ENCODE data around the gene PLCB2.

PLCB2 gene

DNA sequence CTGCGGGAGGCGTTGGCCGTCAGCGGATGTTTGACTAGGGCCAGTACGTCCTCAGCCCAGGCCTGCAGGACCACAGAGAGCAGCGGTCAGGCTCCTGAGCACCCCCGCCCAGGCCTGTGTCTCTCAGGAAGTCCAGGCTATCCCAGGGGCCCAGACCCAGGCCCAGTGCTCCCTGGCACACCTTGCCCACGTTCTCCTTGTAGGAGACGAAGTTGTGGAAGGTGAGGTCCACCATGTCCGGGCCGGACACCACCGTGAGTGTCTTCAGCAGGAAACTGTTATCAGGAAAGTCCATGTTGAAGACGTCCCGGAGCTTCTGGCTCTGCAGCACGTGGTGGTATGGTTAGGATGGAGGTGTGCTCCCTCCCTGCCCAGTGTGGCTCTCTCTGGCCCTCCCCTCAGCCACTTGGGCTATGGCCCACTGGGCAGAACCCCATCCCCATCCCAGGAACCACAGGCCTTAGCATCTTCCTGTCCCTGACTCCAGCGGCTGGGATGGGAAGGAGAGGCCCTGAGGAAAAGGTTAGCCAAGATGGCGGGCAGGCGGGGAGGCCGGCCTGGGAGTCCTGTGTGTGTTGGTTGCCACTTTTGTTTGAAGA lies 5.3 kb downstream of the PLCB2 start:
- DNase-seq (ENCODE audit: low read depth in 3 of 3), result no peak

DNA sequence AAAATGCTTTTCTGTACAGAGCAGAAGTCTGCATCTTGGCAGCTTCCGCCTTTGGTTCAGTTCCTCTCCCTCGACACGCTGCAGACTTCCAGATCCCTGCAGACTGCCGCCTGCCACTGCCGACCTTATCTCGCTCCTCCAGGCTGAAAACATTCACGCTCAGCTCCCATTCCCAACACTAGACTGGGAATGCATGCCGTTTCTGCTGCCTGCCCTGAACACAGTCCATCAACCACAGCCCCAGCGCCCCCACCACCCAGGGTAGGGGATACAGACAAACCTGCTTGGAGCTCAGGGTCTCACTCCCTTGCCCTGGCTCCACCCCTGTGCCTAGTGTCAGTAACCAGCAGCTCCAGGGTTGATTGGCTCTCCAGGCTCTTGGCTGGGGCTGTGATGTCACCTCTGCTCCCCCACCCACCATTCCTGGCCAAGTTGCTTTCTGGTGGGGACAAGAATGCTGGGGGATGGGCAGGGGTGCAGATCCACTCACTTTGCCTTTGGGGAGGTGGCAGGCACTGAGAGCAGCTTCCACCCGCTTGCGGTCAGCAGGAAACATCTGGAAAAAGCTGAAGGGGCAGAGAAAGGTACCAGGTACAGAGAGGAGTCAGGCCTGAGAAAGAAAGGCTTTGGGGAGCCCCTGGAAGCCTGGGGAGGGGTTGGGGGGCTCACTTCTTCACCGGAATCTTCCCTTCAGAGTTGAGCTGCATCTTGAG lies 6.1 kb downstream of the PLCB2 start:
- no peak for DNase-seq (ENCODE audit: low read depth in 3 of 3)

DNA sequence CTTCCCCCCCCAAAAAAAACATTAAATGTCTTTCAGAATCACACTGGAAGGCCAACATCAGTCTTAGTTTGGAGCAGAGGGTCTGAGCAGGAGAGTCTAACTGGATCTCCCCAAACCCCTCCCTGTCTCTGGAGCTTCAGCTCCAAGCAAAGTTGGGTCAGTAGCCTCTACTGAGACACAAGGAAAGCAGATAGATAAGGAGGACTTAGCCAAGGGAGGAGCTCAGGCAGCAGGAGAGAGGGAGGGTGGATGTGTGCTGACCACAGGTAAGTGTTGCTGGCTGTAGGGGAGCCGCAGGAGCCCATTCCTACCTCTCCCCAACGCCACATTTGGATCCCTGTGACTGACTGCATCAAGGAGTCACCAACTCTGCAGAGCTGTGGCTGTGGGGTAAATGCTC lies 7.0 kb downstream of the PLCB2 start:
- DNase-seq (ENCODE audit: low read depth in 3 of 3), result no peak

DNA sequence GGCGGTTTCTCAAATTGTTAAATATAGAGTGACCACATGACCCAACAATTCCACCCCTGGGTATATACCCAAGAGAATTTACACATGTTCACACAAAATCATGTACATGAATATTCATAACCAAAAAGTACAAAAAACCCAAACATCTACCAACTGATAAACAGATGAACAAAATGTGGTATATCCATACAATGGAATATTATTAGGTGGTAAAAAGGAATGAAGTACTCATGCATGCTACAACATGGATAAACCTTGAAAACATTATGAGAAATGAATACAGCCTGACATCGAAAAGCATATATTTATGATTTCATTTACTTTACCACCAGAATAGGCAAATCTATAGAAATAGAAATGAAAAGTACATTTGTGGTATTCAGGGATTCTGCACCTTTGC lies 7.4 kb downstream of the PLCB2 start:
- DNase-seq (ENCODE audit: low read depth in 3 of 3), result no peak

DNA sequence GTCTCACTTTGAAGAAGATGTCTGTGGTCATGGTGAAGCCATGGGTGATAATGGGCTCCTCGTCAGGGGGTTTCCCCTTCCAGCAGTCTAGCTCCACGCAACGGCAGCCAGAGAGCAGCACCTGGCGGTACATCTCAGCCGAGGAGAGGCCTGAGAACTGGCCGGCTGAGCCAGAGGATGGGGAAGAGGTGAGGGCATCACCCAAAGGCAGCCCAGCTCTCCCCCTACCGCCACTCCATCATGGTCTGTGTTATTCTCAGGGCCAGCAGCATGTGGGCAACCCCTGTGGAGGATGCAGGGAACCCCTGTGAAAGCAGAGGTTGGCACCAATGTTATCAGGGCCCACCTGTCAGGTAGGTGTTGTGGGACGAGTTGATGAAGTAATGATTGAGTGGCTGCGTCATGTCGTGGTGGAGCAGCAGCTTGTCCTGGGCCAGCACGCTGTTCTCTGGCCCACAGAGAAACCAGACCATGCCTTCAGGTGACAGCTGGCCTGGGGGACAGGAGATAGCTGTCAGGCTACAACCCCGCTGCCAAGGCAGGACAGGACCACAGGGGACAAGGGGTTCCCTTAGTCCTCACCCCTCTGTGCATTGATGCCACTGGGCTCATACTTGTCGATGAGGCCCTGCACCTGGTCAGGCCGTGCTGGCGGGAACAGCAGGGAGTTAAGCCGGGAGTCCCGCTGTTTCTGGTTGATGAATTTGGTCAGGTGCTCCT lies 9.4 kb downstream of the PLCB2 start:
- DNase-seq (ENCODE audit: low read depth in 3 of 3), result no peak

DNA sequence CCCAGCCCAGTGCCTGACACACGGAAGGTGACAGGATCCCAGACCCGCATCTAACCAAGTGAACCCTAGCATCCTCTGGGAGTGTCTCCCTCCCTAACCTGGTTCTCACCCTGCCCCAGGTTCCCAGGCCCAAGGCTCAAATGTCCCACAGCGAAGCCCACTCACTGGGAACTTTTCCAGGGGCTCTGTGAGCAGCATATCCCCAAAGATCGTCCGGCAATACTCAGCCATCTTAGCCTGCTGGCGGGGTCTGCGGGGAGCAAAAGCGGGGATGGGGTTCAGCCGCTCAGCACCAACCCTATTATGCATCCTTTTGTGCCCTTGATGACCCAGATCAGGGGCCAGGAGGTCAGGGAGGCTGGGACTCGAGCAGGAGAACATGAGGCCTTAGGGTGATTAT lies 10.4 kb downstream of the PLCB2 start:
- DNase-seq (ENCODE audit: low read depth in 3 of 3), result no peak

DNA sequence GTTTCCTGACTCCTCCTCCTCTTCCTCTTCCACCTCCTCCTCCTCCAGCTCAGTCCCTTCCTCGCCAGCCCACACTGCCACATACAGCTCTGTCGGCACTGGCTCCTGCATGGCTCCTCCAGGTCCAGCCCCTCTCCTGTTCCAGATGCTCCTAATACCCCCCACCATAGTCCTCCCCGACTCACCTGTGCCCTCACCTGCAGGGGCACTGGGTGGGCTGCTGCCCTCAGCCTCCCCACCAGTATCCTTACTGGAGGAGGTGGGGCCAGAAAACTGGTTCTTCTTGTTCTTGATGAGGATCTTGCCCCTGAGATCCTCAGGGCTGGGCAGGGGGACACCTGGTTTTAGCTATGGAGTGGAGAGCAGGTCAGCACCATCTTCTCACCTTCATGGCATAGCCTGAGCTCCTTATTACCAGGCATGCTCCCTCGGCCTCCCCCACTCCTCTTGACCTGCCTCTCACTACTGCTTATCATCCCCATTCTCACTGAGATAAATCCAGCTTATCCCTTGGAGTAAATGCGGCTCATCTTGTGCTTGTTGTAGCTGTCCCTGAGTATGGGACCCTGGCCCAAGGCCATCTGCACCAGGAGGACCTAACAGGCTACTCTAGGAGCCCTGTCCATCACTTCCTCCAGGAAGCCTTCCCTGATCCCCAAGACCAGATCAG lies 11.0 kb downstream of the PLCB2 start:
- DNase-seq (ENCODE audit: low read depth in 3 of 3), result no peak

DNA sequence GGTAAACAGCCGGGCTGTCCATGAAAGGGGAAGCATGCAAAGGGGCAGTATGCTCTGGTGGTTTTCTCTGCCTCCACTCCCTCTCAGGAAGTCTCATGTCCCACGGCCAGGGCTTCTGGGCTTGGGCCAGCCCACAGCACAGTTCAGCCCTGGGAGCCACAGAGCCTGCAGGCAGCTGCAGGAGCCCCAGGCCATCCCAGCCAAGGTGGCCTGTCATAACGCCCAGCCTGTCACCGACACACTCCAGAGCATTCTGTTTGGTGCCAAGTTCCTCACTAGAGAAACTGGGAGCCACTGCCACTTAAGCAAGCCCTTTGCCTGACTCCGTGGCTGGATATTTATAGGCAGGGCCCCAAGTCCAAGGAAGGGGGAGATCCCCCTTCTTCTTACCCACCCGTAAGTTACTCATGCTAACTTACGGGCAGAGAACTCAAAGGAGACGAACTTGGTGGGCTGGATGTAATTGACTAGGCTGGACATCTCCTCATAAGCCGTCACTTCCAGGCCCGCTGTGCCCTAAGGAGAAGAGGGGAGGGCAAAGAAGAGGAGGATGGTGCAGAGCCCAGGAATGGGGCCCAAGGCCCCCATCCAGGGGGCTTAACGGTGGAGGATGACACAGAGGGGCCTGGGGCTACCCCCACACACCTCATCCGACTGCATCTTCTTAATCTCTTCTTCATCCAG lies 11.7 kb downstream of the PLCB2 start:
- DNase-seq (ENCODE audit: low read depth in 3 of 3), result no peak

DNA sequence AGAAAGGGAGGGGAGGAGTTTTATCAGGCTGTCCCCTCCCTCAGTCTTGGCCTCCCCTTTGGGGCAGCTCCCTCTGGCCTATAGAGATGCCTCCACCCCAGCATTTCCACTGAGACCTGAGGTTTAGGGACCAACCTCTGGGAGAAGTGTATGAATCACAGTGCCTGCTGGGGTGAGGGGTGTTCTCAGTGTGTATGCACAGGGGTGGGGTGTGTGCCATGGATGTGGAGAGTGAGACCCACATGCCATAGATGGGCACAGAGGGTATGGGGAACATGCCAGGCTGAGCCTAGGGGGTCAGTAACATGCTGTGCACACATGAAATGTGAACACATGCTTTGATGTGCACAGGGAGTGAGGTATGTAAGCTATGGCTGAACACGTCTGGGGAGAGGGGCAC lies 12.4 kb downstream of the PLCB2 start:
- DNase-seq (ENCODE audit: low read depth in 3 of 3), result no peak

DNA sequence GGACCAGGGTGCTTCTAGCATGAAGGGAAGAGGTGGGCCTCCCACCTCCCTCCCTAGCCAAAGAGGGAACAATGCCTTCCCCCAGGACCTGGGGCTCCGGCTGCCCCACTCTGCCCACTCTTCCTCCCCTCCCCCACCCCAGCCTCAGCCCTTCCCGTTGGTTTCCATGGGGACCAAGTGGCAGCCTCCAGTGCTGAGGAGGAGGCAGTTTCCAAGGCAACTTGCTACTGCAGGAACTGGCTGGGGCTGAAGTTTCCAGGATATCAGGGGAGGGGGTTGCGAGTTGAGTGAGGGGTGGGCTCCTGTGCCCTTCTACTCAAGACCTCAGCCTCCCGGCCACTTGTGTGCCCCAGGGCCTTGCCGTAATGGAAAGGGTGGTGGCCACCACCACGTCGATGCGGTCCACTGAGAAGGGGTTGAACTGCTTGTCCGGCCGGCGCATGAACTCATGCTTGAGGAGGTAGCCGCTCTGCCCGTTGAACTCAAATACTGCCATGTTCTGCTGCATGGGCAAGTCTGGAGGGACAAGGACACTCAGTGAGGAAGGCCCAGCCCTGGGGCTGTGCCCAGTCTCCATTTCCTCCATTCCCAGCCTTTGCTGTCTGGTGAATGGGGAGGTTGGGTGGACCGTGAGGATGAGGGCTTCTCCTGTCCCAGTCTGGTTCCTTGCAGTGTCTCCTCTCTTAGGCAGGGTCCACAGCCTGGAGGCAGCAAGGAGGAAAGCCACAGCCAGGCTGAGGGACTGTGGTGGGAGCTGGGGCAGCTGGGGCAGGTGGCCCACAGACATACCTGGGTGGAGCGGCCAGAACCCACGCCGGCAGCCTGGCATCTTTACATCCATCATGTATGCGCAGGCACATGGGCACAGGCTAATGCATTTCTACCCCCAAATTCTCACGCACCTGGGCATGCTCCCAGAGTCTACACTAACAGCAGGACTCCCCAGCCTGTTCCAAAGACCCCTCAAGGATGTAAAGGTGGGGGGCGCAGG lies 13.5 kb downstream of the PLCB2 start:
- DNase-seq (ENCODE audit: low read depth in 3 of 3), result no peak

DNA sequence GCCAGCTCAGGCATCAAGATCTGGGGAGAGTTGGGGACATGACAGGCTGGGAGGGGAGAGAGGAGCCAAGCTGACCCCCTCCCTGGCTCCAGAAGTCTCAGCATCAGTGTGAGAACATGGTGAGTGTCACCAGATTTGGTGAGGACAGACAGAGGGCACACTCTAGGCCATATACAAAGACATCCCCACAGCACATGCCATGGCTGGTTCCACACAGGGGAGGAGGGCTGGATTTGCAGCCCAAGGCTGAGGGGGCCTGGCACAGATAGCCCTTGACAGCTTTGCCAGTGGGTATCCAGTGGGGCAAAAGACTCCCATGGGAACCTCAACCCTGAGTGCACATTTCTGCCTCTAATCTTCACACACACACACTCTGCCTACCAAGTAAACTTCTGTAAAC lies 14.7 kb downstream of the PLCB2 start:
- no peak for DNase-seq (ENCODE audit: low read depth in 3 of 3)

DNA sequence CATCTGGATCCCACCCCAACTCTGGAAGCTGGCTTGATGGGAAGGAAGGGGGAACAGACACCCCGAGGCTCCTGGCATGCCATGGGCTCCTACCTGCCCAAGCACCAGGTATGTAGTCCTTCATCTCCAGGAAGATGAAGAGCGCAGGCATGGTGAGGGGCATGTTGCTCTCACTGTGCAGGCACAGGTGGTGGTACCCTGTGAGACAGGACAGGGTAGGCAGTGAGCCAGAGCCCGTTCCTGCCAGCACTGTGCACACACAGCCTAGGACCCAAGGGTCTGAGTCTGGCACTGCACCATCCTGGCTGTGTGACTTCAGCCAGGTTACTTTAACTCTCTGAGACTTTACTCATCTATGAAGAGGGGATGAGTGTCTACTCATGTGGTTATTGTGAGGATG lies 15.5 kb downstream of the PLCB2 start:
- no peak for DNase-seq (ENCODE audit: low read depth in 3 of 3)

DNA sequence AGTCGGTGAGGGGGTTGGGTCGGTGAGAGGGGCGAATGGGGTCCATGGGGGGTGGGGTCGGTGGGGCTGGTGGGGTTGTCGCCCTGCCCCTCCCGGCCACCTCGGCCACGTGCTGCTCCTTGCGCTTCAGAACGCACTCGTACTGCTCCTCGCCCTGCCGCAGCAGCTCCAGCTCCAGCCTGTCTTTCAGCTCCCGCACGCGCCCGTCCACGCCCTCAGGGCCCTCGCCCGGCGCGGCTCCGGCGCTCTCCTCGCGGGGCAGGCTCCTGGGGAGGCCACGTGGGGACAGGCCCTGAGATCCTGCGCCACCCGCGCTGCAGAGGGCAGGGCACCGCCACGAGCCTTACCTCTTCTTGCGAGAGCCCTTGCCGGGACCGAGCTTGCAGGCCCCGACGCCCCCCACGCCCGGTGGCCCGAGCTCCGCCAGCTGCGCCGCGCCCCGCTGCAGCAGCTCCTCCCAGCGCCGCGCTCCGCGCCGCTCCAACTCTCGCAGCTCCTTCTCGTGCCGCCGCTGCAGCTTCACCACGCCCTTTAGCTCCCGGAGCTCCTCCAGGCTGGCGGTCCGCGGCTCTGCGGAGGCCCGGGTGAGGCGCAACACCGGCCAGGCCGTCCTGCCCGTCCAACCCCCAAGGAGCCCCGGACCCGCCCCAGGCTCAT lies 16.7 kb downstream of the PLCB2 start:
- DNase-seq (ENCODE audit: low read depth in 3 of 3), result no peak

DNA sequence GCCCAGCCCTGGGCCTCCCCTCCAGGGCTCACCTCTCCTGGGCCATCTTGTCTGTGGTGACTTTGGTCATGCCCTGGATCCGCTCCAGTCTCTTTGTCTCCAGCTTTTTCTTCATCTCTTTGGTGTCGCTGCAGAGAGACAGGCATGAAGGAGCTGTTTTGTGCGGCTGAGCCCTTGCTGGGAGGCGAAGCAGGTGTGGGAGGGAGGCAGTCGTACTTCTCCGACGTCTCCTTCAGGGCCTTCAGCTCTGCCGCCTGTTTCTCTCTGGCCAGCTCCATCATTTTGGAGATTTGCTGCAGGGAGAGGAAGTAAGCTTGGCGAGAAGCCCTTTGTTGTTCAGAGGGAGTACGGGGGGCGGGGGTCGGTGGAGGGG lies 17.2 kb downstream of the PLCB2 start:
- no peak for DNase-seq (ENCODE audit: low read depth in 3 of 3)

DNA sequence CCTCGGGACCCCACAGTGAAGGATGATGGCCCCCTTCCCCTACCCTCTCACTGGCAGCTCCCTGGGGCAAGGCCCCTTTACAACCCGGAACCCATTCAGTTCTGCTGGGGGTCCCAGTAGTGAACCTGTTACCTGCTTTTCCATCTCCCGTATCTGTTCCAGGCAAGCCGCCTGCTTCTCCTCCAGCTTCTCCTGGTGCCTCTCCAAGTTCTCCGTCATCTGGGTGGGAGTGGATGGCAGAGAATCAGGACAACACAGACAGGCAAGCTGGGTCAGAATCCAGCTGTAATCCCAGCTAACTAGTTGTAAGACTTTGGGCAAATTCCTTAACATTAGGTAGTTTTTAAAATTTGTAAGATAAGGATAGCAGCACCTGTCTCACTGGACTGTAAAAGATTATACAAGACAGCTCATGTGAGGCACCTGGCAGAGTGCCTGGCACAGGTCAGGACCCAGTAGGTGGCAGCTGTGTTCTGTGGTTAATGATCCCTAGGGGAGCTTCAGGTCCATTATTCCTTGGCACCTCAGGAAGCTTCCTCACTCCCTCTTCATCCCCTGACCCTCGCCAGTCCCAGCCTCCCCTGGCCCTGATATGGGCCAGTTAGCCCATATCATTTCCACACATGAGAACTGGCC lies 18.5 kb downstream of the PLCB2 start:
- DNase-seq (ENCODE audit: low read depth in 3 of 3), result no peak

DNA sequence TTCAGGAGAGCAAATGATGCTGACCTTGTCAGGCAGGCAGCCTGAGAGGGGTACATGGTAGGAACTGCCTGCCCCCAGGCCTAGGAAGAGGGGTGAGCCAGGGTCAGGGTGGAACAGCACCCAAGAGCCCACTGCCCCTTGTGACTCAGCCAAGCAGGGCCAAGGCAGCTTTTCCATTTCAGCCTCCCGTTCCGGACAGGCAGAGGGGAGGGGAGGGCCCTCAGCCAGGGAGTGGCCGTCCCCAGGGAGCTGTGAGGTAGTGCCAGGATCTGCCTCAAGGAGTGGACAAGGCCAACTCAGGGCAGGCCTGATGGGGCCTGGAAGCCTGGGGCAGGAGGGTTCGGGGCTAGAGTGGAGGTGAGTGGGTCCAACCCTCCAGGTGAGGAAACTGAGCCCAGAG lies 19.8 kb downstream of the PLCB2 start:
- DNase-seq (ENCODE audit: low read depth in 3 of 3), result no peak

DNA sequence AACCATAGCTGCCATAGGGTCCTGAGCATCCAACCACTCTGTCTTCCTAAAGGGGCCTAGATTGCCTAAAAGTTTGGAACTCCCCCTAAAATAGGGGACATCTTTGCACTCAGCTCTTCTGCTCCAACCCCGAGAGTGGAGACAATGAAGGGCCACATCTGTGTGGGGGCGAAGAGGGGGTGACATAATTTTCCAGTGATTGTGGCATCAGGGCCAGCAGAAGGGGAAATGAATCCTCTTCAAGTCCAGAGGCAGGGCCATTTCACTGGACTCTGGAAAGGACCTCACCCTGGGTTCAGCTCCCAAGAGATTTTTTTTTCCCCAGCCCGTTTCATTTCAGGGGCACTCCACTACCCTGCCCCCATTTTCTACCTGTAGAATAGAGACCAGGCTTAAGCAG lies 20.2 kb downstream of the PLCB2 start:
- DNase-seq (ENCODE audit: low read depth in 3 of 3), result no peak

DNA sequence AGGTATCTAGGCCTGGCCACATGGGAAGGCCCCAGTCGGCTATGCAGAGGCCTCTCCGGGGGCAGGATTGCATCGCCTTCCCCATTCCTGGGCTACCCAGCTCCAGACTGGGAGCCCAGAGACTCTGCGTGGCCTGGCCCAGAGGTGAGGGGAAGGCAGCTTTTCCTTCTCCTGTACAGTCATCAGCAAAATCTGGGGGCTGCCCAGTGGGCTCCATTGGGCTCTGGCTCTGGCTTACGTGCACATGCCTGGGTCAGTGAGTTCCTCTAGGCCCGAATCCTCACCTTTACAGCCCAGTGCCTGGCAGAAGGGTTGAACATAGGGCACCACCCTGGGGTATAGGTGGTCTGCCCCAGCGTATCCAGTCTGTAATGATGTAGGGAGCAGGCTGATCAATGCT lies 20.9 kb downstream of the PLCB2 start:
- no peak for DNase-seq (ENCODE audit: low read depth in 3 of 3)

DNA sequence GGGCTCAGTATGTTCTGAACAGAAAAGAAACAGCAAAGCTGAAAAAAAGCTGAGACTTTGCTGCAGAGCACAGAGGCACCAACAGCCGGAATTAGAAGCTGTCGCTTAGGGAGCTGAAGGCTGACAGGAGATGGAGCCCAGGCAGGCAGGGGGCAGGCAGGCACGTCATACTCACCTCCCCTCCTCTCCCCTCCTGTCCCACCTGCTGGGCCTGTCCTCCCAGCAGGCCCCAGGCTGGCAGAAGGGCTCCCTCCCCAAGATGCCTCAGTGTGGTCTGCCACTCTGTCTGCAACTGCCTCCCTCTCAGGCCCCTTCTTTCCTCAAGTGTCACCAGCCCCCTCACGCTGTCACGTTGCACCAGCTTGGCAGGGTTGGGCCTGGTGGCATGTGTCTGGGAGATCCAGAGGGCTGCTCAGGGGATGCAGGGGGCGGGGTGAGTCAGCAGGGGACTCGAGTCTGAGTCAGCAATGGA lies 21.6 kb downstream of the PLCB2 start:
- DNase-seq (ENCODE audit: low read depth in 3 of 3), result no peak

DNA sequence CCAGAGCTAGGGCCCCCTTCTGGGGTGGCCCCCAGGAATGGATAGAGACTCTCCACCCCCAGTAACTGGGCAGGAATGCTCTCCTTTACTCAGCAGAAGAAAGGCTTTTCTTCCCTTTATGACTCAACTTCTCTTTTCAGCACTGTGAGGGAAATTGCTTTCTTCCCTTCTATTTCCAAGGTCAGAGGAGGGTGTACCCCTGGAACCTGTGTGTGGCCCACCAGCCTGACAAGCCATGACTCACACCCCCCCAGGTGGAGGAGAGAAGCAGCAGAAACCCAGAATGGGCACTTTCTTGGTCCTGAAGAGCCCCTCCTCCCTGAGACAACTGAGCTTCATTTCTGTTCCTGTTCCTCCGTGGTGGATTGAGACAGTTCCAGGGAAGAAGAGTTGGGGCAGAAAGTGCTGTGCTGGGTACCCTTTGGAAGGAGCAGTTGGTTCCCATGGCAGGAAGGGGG lies 22.2 kb downstream of the PLCB2 start:
- DNase-seq (ENCODE audit: low read depth in 3 of 3), result no peak

Data from stimulated activated CD4-positive, alpha-beta T cell treated with anti-CD3 and anti-CD28 coated beads, TNF-alpha, amount 100 ng/mL, for 24 hours (primary cell).